Measurements from ENCODE around the gene ZNF783. TPM values are rescaled to one million over a fixed set of nuclear protein-coding genes. Genes with fewer than 3 reads are reported as not detected.

Gene ZNF783
- total RNA-seq = 10 to 100 TPM in 2 of 3 donors, 1 to 10 TPM in 1; 9.2 to 18.2 (median 12.9) TPM
- long read RNA-seq, donor 1, full-length matches to known transcripts = 2 of 22 reads
- long read RNA-seq, donor 1, partial matches to known transcripts = 1 of 22 reads
- long read RNA-seq, donor 1, other reads (novel, unspliced or antisense) = 19 of 22 reads
- long read RNA-seq, donor 2, partial matches to known transcripts = 0 of 2 reads
- long read RNA-seq, donor 2, other reads (novel, unspliced or antisense) = 2 of 2 reads

DNA sequence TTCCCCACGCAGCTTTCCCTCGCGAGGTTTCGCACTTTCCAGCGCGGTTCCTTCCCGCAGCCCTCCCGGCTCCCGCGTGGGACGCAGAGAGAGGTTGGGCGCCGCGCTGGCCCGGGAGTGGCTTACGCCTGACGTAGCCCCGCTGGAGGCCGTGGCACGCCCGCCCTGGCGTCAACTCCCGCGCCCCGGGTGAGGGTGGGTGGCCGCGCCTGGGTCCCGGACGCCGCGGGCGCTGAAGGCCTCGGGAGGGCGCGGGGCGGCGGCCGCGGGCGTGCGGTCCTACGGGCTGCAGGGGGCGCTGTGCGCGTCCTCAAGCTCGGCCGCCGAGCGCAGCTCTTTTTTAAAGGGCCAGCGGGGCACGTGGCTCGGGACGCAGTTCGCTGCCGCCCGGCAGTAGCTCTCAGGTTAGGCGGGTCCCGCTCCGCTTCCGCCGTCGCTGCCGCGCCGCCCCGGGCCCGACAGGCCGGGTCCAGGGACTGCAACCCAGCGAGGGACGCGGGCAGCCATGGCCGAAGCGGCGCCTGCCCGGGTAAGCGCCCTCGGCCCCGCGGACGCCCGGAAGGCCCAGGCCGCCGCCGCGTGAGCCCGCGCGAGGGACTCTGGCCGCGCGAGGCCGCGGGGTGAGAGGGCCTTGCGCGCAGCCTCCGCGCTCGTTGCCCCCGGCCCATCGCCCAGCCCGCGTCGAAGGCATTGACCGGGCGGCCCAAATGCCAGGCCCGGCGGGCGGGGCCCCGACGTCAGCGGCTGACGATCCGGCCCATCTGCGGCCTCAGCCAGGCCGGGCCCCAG, at the start of gene ZNF783:
ZNF783 (plus strand) TSS at position 368 of the 789 bp plus-strand sequence; CDS start at position 506, 138 bp downstream.
- Histone ChIP-seq H3K36me3 (ENCODE audit: low read depth) (no peaks in the 10 kb centered on the region), H3K4me1 (ENCODE audit: low read depth) (peaks cover 12% of the 10 kb centered on the region), H3K9me3 (no peaks in the 10 kb centered on the region), H3K4me3 (peak within 1 kb of the TSS; percentile 40)
- intact Hi-C loops (cut with DNase I, micrococcal nuclease) = no loop called here
- ATAC-seq (peak; percentile 96), DNase-seq (peak; percentile 91 to 92 (median 91))
- TF ChIP-seq, protein P1, sequence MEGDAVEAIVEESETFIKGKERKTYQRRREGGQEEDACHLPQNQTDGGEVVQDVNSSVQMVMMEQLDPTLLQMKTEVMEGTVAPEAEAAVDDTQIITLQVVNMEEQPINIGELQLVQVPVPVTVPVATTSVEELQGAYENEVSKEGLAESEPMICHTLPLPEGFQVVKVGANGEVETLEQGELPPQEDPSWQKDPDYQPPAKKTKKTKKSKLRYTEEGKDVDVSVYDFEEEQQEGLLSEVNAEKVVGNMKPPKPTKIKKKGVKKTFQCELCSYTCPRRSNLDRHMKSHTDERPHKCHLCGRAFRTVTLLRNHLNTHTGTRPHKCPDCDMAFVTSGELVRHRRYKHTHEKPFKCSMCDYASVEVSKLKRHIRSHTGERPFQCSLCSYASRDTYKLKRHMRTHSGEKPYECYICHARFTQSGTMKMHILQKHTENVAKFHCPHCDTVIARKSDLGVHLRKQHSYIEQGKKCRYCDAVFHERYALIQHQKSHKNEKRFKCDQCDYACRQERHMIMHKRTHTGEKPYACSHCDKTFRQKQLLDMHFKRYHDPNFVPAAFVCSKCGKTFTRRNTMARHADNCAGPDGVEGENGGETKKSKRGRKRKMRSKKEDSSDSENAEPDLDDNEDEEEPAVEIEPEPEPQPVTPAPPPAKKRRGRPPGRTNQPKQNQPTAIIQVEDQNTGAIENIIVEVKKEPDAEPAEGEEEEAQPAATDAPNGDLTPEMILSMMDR (IDR thresholded peaks at IDR 0.05) = peak; percentile 87

DNA sequence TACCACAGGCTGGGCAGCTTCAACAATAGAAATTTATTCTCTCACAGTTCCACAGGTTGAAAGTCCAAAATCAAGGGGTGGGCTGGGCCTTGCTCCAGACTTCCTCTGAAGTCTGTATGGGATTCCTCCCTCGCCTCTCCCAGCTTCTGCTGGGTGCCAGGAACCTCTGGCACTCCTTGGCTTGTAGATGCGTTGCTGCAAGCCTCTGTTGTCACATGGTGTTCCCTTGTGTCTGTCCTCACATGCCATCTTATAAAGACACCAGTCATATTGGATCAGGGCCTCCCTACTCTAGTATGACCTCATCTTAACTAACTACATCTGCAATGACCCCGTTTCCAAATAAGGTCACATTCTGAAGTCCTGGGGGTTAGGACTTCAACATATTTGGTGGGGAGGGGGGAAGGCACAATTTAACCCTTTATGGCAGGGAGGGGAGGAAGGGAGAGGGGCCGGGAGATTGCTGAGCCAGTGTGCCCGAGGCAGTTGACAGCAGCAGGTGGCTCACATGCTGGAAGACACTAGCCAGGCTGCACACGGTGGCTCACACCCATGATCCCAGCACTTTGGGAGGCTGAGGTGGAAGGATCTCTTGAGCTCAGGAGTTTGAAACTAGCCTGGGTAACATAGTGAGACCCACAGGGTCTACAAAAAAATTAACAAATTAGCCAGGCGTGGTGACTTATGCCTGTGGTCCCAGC, 47.8 kb upstream of the ZNF783 start:
- no peak for ATAC-seq
- TF ChIP-seq, protein P1 (IDR thresholded peaks at IDR 0.05) = no peak
- Histone ChIP-seq H3K4me3 (no peak overlapping the region), H3K36me3 (ENCODE audit: low read depth) (peaks cover 22% of the 10 kb centered on the region), H3K9me3 (no peaks in the 10 kb centered on the region), H3K4me1 (ENCODE audit: low read depth) (no peaks in the 10 kb centered on the region)
- no peak for DNase-seq
- intact Hi-C loops (cut with DNase I, micrococcal nuclease) = no loop called here

DNA sequence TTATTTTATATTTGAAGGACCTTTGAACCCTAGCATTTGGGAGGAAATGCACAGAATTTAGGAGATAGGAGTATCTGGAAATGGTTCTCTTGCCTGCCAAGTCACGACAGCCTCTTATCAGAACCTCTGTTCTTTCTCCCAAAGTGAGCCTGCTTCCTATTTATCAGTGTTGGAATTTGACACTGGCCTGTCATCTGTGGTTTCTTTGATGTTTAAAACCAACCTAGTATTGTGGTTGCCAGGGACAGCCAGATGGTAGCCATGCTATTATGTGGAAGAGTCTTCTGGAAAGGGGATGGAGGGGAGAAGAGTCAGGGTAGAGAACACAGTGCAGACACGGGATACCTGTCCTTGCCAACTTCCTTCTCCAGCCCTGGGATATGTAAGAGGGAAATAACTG, 45.6 kb upstream of the ZNF783 start:
- DNase-seq (no peak), ATAC-seq (no peak)
- intact Hi-C loops (cut with DNase I, micrococcal nuclease) = no loop called here
- Histone ChIP-seq H3K9me3 (no peaks in the 10 kb centered on the region), H3K36me3 (ENCODE audit: low read depth) (peaks cover 13% of the 10 kb centered on the region), H3K4me3 (no peak overlapping the region), H3K4me1 (ENCODE audit: low read depth) (no peaks in the 10 kb centered on the region)
- TF ChIP-seq, protein P1 (IDR thresholded peaks at IDR 0.05) = no peak

DNA sequence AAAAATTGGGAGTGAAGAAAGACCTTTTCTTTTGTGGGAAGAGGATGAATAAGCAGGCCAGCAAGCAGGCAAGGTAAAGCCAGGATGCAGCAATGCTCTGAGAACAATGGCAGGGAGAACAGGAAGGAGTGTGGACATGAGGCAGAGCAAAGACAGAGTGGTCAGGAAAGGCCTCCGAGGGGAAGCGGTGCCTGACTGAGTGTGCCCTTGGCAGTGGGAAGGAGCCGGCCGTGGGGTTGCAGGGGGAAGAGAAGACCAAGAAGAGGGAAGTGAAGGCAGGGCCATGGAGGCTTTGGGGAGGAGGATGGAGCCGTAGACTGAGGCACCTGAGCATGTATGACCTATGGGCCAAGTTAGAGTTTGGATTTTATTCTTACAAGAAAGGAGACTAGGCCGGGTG, 44.4 kb upstream of the ZNF783 start:
- TF ChIP-seq, protein P1 (IDR thresholded peaks at IDR 0.05) = no peak
- intact Hi-C loops (cut with DNase I, micrococcal nuclease) = no loop called here
- H3K4me3 ChIP-seq = no peak overlapping the region
- peaks cover 13% of the 10 kb centered on the region for H3K36me3 ChIP-seq (ENCODE audit: low read depth)
- H3K4me1 ChIP-seq (ENCODE audit: low read depth) = no peaks in the 10 kb centered on the region
- ATAC-seq (no peak), DNase-seq (no peak)
- no peaks in the 10 kb centered on the region for H3K9me3 ChIP-seq

DNA sequence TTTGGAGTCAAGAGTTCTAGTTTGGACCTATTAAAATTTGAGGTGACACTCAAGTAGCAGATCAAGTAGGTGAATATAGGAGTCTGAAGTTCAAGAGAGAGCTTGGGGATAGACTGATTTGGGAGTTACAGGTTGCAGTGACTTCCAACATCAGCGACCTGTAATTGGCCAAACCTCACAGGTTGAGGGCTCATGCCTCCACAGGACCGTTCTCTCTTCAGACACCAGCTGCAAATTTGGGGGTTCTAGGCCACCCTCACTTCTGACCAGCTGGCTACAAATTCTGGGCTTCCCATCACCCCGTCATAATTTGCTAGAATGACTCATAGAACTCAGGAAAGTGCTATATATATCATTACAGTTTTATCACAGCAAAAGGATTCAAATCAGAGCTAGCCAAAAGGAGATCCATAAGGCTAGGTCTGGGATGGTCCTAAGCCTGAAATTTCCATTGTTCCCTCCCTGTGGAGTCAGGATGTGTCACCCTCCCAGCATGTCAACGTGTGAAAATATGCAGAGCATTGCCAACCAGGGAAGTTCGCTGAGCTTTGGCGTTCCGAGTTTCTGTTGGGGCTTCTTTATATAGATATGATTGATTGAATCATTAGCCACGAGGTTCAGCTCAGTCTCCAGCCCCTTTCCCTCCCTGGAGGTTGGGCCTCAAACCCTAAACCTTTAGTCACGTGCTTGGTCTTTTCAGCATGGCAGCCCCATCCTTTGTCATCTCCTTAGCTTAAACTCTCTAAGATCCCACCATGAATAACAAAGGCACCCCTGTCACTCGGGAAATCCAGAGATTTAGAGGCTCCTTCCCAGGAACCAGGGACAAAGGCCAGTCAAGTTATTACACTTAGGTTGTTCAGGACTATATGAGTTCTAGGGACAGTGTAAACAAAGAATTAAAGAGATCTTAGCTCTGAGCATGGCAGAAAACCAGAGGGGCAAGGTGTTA, 43.3 kb upstream of the ZNF783 start:
- intact Hi-C loops (cut with DNase I, micrococcal nuclease) = no loop called here
- no peak for ATAC-seq
- peaks cover 10% of the 10 kb centered on the region for H3K36me3 ChIP-seq (ENCODE audit: low read depth)

More for the DNA sequence above, 43.3 kb upstream of the ZNF783 start:
- Histone ChIP-seq H3K4me3 (no peak overlapping the region), H3K9me3 (no peaks in the 10 kb centered on the region), H3K4me1 (ENCODE audit: low read depth) (no peaks in the 10 kb centered on the region)
- TF ChIP-seq, protein P1 (IDR thresholded peaks at IDR 0.05) = no peak
- no peak for DNase-seq

Measured in mucosa of descending colon (tissue), 3 donors.